H1 (cell line): ENCODE measurements around the gene TOB1. TPM values are rescaled to one million over a fixed set of nuclear protein-coding genes. Genes with fewer than 3 reads are reported as not detected.
A peak's percentile ranks its signal among the peaks of the same experiment; 100 is the strongest.

ENCODE experiments used
- CTCF ChIA-PET: fragments of 300-600 bp; sonication (Branson Sonifier 250); formaldehyde crosslinking; loops from one replicate; lab custom pipeline; 2021; ENCODE audit not compliant: partially characterized antibody; lab: Charles Lee
- POLR2A ChIA-PET: fragments of 300-600 bp; sonication (Branson Sonifier 250); formaldehyde crosslinking; loops from one replicate; lab custom pipeline; 2021; ENCODE audit warnings: inconsistent platforms; ENCODE audit not compliant: partially characterized antibody; lab: Charles Lee
- DNase-seq, 2 experiments: peaks; one replicate each; pipeline versions ENCODE4 v3.0.0 to v3.0.0-alpha.2; 2010 to 2022; ENCODE audit warnings: low spot score in 2 of 2, low read depth in 1 of 2, mixed read lengths in 1 of 2
- FAIRE-seq: peaks from 2 replicates; lab custom pipeline; 2011; peaks lifted over from hg19 to GRCh38; lab: Jason Lieb, UNC
- H2AFZ ChIP-seq: 2 replicates; pipeline ENCODE4 v1.8.1; 2012; ENCODE audit warnings: low read length, inconsistent platforms
- H2AK5ac ChIP-seq: 2 replicates; pipeline ENCODE4 v1.6.1; 2013; ENCODE audit warnings: low read depth, low read length
- H2BK120ac ChIP-seq: replicated peaks from 2 replicates; pipeline ENCODE3; 2013; ENCODE audit warnings: low read depth, low read length, inconsistent platforms
- H2BK12ac ChIP-seq: 2 replicates; pipeline ENCODE4 v1.6.1; 2013; ENCODE audit warnings: low read depth, low read length
- H2BK15ac ChIP-seq: 2 replicates; pipeline ENCODE4 v1.6.1; 2013; ENCODE audit warnings: low read length
- H2BK20ac ChIP-seq: 2 replicates; pipeline ENCODE4 v1.6.1; 2013; ENCODE audit warnings: low read length
- H2BK5ac ChIP-seq: 2 replicates; pipeline ENCODE4 v1.6.1; 2013; ENCODE audit warnings: low read depth, low read length
- H3K14ac ChIP-seq: 2 replicates; pipeline ENCODE4 v1.6.1; 2013; ENCODE audit warnings: inconsistent platforms; ENCODE audit not compliant: insufficient read length
- H3K18ac ChIP-seq: 2 replicates; pipeline ENCODE4 v1.6.1; 2013; ENCODE audit warnings: low read length; ENCODE audit errors: extremely low read depth
- H3K23ac ChIP-seq: 2 replicates; pipeline ENCODE4 v1.6.1; 2013; ENCODE audit warnings: inconsistent platforms; ENCODE audit not compliant: insufficient read length
- H3K23me2 ChIP-seq: 2 replicates; pipeline ENCODE4 v1.6.1; 2013; ENCODE audit warnings: low read depth, low read length
- H3K27ac ChIP-seq: 2 replicates; pipeline ENCODE4 v1.6.1; 2011; ENCODE audit warnings: low read depth, low read length, inconsistent platforms
- H3K27me3 ChIP-seq, 4 experiments: replicated peaks in 1 of 4; 1 replicate in 1 of 4; 2 replicates in 3 of 4; pipeline versions ENCODE4 v1.6.1 to v1.8.1; 2011 to 2013; ENCODE audit warnings: low read length in 3 of 4, mild to moderate bottlenecking in 3 of 4, inconsistent platforms in 2 of 4, mixed read lengths in 2 of 4, moderate library complexity in 1 of 4; ENCODE audit not compliant: control insufficient read depth in 3 of 4, insufficient read depth in 3 of 4; ENCODE audit errors: extremely low read depth in 1 of 4
- H3K36me3 ChIP-seq, 4 experiments: 2 replicates each; pipeline versions ENCODE4 v1.6.1 to v1.8.1; 2011 to 2013; ENCODE audit warnings: mild to moderate bottlenecking in 4 of 4, low read length in 3 of 4, moderate library complexity in 2 of 4, control low read depth in 1 of 4, inconsistent platforms in 1 of 4; ENCODE audit not compliant: insufficient read depth in 4 of 4, control insufficient read depth in 2 of 4
- H3K4ac ChIP-seq: replicated peaks from 2 replicates; pipeline ENCODE3; 2013; ENCODE audit warnings: low read length, low read depth, mixed read lengths, inconsistent platforms; ENCODE audit not compliant: insufficient read length
- H3K4me1 ChIP-seq, 4 experiments: replicated peaks in 1 of 4; 1 replicate in 1 of 4; 2 replicates in 3 of 4; pipeline versions ENCODE4 v1.6.1 to v1.8.1; 2011 to 2013; ENCODE audit warnings: low read length in 3 of 4, inconsistent platforms in 2 of 4, mixed read lengths in 1 of 4; ENCODE audit not compliant: insufficient read depth in 4 of 4, control insufficient read depth in 3 of 4
- H3K4me2 ChIP-seq, 2 experiments: 2 replicates each; pipeline versions ENCODE4 v1.6.1 to v1.8.1; 2011 to 2013; ENCODE audit warnings: low read depth in 2 of 2, low read length in 2 of 2, control low read depth in 1 of 2, inconsistent platforms in 1 of 2, mild to moderate bottlenecking in 1 of 2; ENCODE audit not compliant: insufficient read depth in 1 of 2
- H3K4me3 ChIP-seq, 4 experiments: fragments of 200-600, 300-600 bp in 1 of 4; sonication (generic), shearing (Covaris generic), sonication (Bioruptor Twin) in 1 of 4; 2 replicates each; pipeline versions ENCODE4 v1.5.1 to v1.8.1; 2011 to 2016; ENCODE audit warnings: low read length in 4 of 4, low read depth in 3 of 4, control low read depth in 2 of 4, inconsistent platforms in 2 of 4, mild to moderate bottlenecking in 2 of 4, mixed read lengths in 1 of 4, moderate library complexity in 1 of 4; ENCODE audit not compliant: insufficient read depth in 2 of 4; ENCODE audit errors: extremely low read depth in 1 of 4
- H3K56ac ChIP-seq: replicated peaks from 2 replicates; pipeline ENCODE3; 2013; ENCODE audit warnings: low read depth, mild to moderate bottlenecking, mixed read lengths, low read length, inconsistent platforms; ENCODE audit not compliant: insufficient read length
- H3K79me1 ChIP-seq: 2 replicates; pipeline ENCODE4 v1.6.1; 2013; ENCODE audit warnings: low read depth, low read length, control low read depth
- H3K79me2 ChIP-seq, 2 experiments: 2 replicates each; pipeline versions ENCODE4 v1.6.1 to v1.8.1; 2012 to 2013; ENCODE audit warnings: low read length in 2 of 2, mild to moderate bottlenecking in 2 of 2, inconsistent platforms in 1 of 2; ENCODE audit not compliant: insufficient read depth in 2 of 2, control insufficient read depth in 1 of 2
- H3K9ac ChIP-seq, 4 experiments: replicated peaks in 1 of 4; 1 replicate in 1 of 4; 2 replicates in 3 of 4; pipeline versions ENCODE4 v1.6.1 to v1.8.1; 2011 to 2013; ENCODE audit warnings: low read depth in 3 of 4, low read length in 3 of 4, control low read depth in 2 of 4, mild to moderate bottlenecking in 2 of 4, moderate library complexity in 2 of 4, inconsistent platforms in 1 of 4; ENCODE audit errors: extremely low read depth in 1 of 4
- H3K9me3 ChIP-seq, 2 experiments: 2 replicates each; pipeline versions ENCODE4 v1.6.1 to v1.8.1; 2012 to 2013; ENCODE audit warnings: mild to moderate bottlenecking in 2 of 2, moderate library complexity in 2 of 2, control low read depth in 1 of 2, inconsistent platforms in 1 of 2, low read depth in 1 of 2, low read length in 1 of 2, mixed read lengths in 1 of 2; ENCODE audit not compliant: insufficient read depth in 2 of 2
- H4K20me1 ChIP-seq, 2 experiments: replicated peaks in 1 of 2; 2 replicates each; pipeline versions ENCODE3 to v1.8.1; 2011 to 2013; ENCODE audit warnings: inconsistent platforms in 2 of 2, low read length in 2 of 2, mild to moderate bottlenecking in 1 of 2; ENCODE audit not compliant: insufficient read depth in 2 of 2, control insufficient read depth in 1 of 2
- H4K5ac ChIP-seq: 2 replicates; pipeline ENCODE4 v1.6.1; 2013; ENCODE audit warnings: low read length, low read depth, mixed read lengths, inconsistent platforms; ENCODE audit not compliant: insufficient read length
- H4K8ac ChIP-seq: 2 replicates; pipeline ENCODE4 v1.8.0; 2013; ENCODE audit warnings: mild to moderate bottlenecking, moderate library complexity, low read length, inconsistent platforms; ENCODE audit not compliant: insufficient read depth; ENCODE audit errors: extremely low read depth
- H4K91ac ChIP-seq: replicated peaks from 2 replicates; pipeline ENCODE3; 2013; ENCODE audit warnings: low read length, mixed read lengths, inconsistent platforms; ENCODE audit not compliant: insufficient read length
- WGBS, 2 experiments: shearing (Covaris generic) in 1 of 2; methylation state at CpG; one replicate each; pipeline versions ENCODE4 v1.1.6 to v1.1.7; 2013 to 2015; ENCODE audit warnings: low lambda C conversion rate in 2 of 2, mixed read lengths in 2 of 2, inconsistent platforms in 1 of 2, low coverage in 1 of 2, missing lambda C conversion rate in 1 of 2; ENCODE audit not compliant: insufficient replicate concordance in 2 of 2, insufficient coverage in 1 of 2, insufficient read length in 1 of 2; ENCODE audit errors: extremely low coverage in 1 of 2, missing lambda C conversion rate in 1 of 2; 5-methylcytosine and 5-hydroxymethylcytosine counted together
- polyA plus RNA-seq, 7 experiments: library from polyadenylated mRNA; depleted of rRNA in 3 of 7; stranded (reverse) in 5 of 7; unstranded in 2 of 7; fragments of >200 nt in 5 of 7; fragments of 200-250 nt in 2 of 7; gene quantifications; 1 replicate in 5 of 7; 2 replicates in 1 of 7; 4 replicates in 1 of 7; pipeline versions ENCODE4 v1.2.1 to v1.2.3, GENCODE V29; 2011 to 2013; ENCODE audit warnings: missing spikeins in 2 of 7, mixed read lengths in 2 of 7
- total RNA-seq: library from RNA; stranded (reverse); fragmentation: NEBNext Ultra II Directional; extraction: Animal tissue kit (Norgen Biotek cat#: 25700); gene quantifications from 2 replicates; pipeline ENCODE4 v1.2.1, GENCODE V29; 2021

The TOB1 gene
- total and polyA plus RNA-seq, 2 of the 8 experiments (the other 6 are each of a cell fraction or from before 2014, with no cell fraction given): 14.4 to 20.8 TPM

DNA sequence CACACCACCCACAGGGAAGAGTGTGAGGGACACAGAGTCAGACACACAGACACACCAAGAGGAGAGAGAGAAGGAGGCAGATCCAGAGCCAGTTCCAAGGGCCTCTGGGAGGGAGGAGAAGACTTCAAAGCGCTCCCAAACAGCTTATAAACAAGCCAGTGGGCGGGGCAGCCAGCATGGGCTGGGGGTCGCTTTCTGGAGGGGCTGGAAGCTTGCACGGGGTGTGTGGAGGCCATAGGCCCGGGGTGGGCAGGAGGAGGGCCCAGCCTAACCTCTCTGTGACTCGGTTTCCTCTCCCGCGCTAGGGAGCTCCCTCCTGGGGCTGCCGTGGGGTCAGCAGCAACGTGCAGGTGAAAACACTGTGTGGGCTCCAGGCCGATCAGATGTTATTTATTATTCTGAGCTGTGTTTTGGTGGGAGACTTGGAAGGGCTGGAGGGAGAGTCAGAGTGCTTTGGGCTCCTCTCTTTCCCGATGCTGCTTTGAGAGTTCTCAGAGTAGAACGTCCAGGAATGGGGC lies 33.2 kb downstream of the TOB1 start:
- WGBS, 2 experiments: 85% methylated on average over 8 of the region's 13 CpGs; no CpG with 5 or more reads in 1 of the 2 experiments
- H2BK5ac ChIP-seq: no peak overlapping the region
- no peak overlapping the region for H3K27ac ChIP-seq
- no peak overlapping the region for H3K4me2 ChIP-seq
- H3K23me2 ChIP-seq: no peaks in the 10 kb centered on the region
- no peaks in the 10 kb centered on the region for H3K79me2 ChIP-seq
- H2BK12ac ChIP-seq: 0 out of 2 replicates have a peak overlapping the region, but pooled peaks have one; percentile 19
- H4K91ac ChIP-seq: no peak overlapping the region
- H2BK15ac ChIP-seq: peak overlapping the region; percentile 46; the same call in 1 of the 2 replicates
- no peak overlapping the region for H3K4me3 ChIP-seq
- H4K8ac ChIP-seq: no peak overlapping the region
- no peak overlapping the region for H3K56ac ChIP-seq
- no peak for FAIRE-seq
- H3K79me1 ChIP-seq: no peaks in the 10 kb centered on the region
- no peak overlapping the region for H3K4ac ChIP-seq
- H3K27me3 ChIP-seq: no peaks in the 10 kb centered on the region
- H4K20me1 ChIP-seq: no peaks in the 10 kb centered on the region
- H3K14ac ChIP-seq: no peak overlapping the region
- no peak overlapping the region for H3K9ac ChIP-seq
- no peaks in the 10 kb centered on the region for H3K9me3 ChIP-seq
- H2AK5ac ChIP-seq: no peak overlapping the region
- no peaks in the 10 kb centered on the region for H3K36me3 ChIP-seq
- CTCF ChIA-PET: interaction anchor here (1.1 to 10.5 kb wide), 10 partner anchors 9 to 133 kb away, joined by 3 to 125 read pairs (median 4); no protein-coding TSS in a partner anchor
- POLR2A ChIA-PET: interaction anchor here (2.7 to 4.3 kb wide), 2 partner anchors 12 to 33 kb away, joined by 9 to 21 read pairs; partner anchors contain the start of gene TOB1
- H2BK20ac ChIP-seq: no peak overlapping the region
- no peak overlapping the region for H4K5ac ChIP-seq
- H2AFZ ChIP-seq: no peak overlapping the region
- no peak overlapping the region for H3K23ac ChIP-seq
- peak overlapping the region; percentile 48; the same call in 1 of the 2 replicates for H3K18ac ChIP-seq
- DNase-seq: no peak
- no peak overlapping the region for H2BK120ac ChIP-seq
- peaks cover 7 to 33% (median 24%) of the 10 kb centered on the region in 4 experiments for H3K4me1 ChIP-seq
